ENCODE data around the gene ADAMTSL1.

ADAMTSL1 gene

DNA sequence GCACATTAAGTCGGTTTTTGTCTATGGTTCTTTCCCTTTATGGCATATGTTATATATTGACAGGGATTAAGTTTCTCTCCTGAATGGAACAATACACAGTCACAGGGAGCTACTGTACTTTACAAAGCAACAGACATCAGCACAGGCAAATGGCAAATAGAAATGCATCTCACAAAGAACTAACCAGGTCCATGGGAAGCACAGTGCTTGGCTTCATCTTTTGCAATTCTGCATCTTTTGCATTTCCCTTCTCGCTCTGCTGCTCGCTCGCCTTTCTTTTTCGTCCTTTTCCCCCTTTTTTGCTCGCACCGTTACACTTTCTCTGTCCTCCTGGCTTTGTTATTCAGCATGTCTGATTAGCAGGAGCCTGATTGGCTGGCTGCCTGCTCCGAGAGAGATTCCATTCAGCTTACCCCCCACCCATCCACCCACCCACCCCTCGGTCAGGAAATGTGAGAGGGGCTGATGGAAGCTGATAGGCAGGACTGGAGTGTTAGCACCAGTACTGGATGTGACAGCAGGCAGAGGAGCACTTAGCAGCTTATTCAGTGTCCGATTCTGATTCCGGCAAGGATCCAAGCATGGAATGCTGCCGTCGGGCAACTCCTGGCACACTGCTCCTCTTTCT lies at the start of gene ADAMTSL1:
TSS of gene ADAMTSL1 (plus strand) at position 502 of the 628 bp plus-strand sequence. CDS start at position 582, 80 bp downstream.
- no peak for DNase-seq (ENCODE audit: low read depth in 2 of 2)

GRCh38 chr9:18427691-18428090 lies 46.3 kb upstream of the ADAMTSL1 start:
- no peak for DNase-seq (ENCODE audit: low read depth in 2 of 2)

- no peak for DNase-seq (ENCODE audit: low read depth in 2 of 2)
Observed at GRCh38 chr9:18428661-18429060, 45.3 kb upstream of the ADAMTSL1 start.

GRCh38 chr9:18429070-18429469 lies 44.9 kb upstream of the ADAMTSL1 start:
- no peak for DNase-seq (ENCODE audit: low read depth in 2 of 2)

- no peak for DNase-seq (ENCODE audit: low read depth in 2 of 2)
Observed at GRCh38 chr9:18433620-18434019, 40.3 kb upstream of the ADAMTSL1 start.

DNA sequence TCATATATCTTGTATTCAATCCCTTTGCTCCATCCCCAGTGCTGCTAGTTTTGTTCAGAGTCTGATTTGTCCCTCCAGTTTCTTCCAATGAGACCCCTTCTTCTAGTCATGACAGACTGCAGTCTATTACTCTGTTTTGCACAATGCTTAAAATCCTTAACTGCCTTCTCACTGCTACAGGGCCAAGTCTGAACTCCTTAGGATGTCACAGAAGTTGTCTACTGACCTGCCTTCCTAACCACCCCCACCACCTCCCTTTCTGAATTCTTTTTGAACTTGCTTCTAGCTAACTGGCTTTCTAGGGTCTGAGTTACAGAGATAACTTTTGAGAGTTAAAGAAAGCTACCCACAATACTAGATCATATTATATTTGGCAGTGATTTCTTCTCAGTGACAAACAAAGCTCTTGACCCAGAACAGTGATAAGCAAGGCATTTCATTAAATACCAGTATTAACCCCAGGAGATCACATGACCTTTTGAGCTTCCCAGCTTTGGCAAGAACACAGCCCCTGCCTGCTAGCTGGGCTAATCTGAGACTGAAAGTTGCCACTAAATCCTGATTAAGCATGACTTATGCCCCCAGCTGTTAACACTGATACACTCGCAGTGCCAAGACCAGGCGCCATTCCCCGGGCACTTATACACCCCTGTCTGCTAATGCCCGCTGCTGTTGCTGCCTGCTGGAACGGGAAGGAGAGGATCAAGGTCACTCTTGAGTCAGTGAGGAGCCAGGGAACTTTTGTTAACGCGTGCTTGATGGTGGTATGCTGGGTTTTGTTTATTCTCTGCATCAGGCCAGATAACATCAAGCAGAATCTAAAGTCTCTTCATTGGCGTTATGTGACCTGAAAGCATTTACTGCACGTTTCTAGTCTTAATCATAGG lies 36.4 kb upstream of the ADAMTSL1 start:
- DNase-seq (ENCODE audit: low read depth in 2 of 2), result no peak

DNA sequence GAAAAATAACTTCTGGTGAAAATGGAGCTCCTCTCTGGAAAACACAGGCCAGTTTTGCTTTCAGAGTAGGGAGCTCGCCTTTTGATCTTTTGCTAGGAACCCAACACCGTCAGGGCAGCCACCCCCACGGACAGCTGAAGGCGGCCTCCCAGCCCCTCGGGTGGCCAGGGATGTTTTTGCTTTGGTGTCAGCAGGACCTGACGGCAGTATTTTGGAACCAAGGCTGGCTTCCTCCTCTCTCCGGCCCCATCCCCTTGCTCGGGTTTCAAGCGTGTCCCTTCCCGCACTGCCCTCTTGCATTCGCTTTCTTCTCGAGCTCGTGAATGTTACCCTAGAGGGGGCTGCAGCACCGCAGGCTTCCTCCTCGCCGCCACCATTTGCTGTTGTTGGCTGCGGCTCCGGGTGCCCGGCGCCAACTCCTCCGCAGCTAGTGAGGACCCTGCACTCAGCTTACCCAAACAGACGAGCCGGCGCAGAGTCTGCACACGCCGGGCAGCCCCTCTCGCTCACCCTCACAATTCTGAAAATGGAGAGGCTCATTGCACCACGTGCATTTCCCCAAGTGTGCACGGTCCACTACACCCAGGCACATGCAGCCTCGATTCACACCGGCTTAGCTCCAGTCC lies 35.5 kb upstream of the ADAMTSL1 start:
- DNase-seq (ENCODE audit: low read depth in 2 of 2), result no peak

DNA sequence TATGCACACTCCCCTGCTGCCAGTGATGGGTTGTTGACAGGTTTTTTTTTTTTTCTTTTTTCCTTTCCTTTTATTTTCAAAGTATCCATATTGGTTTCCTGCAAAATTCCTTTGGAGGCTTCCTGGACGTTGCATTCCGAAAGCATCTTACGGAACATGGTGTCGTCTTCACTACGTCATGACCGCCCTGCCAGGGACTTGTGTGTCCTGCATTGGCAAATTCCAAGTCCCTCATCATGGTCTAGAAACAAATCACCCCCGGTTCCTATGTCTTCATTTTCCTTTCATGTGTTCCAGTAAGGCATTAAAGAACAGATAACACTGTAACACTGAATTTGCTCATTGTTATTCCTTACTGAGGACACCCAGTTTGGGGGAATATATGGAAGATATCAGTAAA lies 35.0 kb upstream of the ADAMTSL1 start:
- DNase-seq (ENCODE audit: low read depth in 2 of 2), result no peak

GRCh38 chr9:18441261-18441660 lies 32.7 kb upstream of the ADAMTSL1 start:
- no peak for DNase-seq (ENCODE audit: low read depth in 2 of 2)

DNA sequence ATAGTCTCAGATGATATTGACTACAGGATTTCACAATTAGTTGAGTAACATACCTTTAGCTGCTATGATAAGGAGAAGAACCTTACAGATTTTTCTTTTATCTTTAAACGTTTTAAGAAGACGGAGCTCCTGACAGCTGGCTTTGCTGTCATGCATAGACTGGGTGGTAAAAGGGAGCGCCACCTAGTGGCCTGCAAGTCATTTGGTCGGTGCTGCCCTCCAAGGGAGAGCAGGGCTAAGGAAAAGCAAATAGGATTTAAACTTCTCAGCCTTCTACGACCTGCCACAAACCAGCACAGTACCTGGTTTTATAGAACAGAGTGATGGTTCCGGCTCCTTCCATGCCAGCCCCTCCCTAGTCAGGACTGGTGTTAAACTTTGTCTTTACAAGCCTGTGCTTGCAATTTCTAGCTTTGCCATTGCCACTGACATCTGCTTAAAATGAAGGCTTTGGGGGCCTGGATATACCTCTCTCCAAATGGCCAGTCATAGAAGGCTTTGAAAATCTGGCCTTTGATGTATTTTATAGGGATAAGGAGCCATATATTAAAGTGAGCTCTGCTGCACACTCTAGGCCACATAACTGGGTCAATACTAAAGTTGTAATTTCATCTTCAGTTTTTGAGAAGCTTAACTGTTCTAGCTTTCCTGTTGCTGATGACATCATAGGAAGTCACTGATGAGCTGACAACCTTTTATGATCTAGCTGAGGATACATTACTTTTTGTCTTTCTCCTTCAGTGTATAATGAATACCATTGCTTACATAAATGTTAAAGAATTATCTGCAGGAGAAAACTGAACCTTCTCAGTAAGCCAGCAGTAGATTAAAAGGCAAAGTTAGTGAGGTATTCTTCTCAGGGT lies 31.1 kb upstream of the ADAMTSL1 start:
- DNase-seq (ENCODE audit: low read depth in 2 of 2), result peak; percentile 3 to 24

GRCh38 chr9:18447131-18447530 lies 26.8 kb upstream of the ADAMTSL1 start:
- no peak for DNase-seq (ENCODE audit: low read depth in 2 of 2)

DNA sequence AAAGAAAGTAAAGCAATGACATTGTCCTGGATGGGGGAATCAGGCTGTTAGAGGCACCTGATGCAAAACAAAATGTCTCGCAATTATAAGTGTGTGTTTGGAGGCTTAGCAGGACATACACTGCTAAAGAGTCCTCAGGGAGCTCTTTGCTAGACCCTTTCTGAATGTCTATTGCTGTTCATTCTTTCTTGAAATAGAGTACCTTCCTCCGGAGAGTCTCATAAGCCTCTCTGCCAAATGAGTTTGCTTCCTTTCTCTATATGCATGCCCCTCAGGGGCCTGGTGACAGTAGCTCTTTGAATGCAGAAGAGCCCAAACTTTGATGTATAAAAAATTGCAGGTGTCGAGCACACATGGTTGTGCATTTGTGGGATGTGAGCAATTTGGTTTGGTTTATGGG lies 26.4 kb upstream of the ADAMTSL1 start:
- no peak for DNase-seq (ENCODE audit: low read depth in 2 of 2)

DNA sequence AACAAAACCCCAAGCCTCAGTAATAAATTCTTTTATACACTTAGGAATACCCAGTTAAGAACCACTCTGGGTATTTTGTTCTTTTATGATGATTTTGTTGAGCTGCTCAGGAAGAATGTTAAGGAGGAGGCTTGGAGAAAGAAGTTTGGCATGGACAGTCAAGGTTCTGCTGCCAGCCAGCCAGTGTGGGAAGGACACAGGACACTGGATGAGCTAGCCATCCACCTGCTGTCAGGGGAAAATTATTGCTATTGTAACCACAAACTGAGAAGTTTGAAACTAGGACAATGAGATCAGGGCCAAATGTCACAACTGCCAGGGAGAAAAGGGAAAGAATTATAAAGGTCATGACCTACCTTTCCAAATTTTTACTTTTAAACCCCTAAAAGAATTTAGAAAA lies 25.9 kb upstream of the ADAMTSL1 start:
- DNase-seq (ENCODE audit: low read depth in 2 of 2), result no peak

DNA sequence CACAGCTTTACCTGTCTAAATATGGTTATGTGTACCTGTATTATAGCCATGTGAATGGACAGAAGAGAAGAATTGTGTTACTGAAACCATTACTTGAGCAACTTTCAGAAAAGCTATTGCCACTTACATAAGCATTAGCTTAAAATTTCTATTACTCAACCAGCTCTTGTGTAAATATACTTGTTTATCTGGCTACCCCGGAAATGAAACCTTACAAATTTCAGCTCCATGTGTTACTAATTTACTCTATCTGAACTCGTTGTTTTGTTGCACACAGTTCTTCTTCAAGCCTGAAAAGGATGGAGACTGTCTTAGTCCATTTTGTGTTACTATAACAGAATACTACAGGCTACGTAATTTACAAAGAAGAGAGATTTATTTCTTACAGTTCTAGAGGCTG lies 22.5 kb upstream of the ADAMTSL1 start:
- no peak for DNase-seq (ENCODE audit: low read depth in 2 of 2)

GRCh38 chr9:18452276-18452675 lies 21.7 kb upstream of the ADAMTSL1 start:
- no peak for DNase-seq (ENCODE audit: low read depth in 2 of 2)

DNA sequence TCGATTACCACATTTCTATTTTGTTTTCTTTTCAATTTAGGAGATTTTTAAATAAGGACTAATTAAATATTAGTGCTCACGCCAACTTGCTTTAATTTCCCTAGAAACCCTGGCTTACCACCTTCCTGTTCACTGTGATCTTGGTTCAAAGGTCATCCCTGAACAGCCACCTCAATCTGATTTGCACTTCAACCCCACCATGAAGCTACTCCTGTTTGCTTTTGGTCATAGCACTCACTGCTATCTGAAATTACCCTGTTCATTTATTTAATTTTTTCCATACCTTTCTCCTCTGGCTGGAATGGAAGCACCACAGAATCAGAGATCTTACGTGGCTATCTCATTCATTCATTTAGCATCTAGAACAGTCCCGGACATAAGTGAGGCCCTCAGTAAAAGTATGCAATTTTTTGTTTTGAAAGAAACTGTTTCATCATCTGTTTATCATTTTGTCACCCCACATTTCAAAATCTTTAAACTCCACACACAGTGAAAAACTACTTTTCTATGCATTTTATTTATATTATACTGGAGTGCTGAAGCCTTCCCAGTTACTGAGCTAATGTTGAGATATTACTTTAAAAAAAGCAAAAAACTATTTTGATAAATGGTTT lies 17.2 kb upstream of the ADAMTSL1 start:
- DNase-seq (ENCODE audit: low read depth in 2 of 2), result no peak

- no peak for DNase-seq (ENCODE audit: low read depth in 2 of 2)
Observed at GRCh38 chr9:18457510-18457909, 16.4 kb upstream of the ADAMTSL1 start.

- DNase-seq (ENCODE audit: low read depth in 2 of 2), result no peak
Observed at GRCh38 chr9:18459962-18460584, 13.9 kb upstream of the ADAMTSL1 start.

- DNase-seq (ENCODE audit: low read depth in 2 of 2), result no peak
Observed at GRCh38 chr9:18461496-18461895, 12.5 kb upstream of the ADAMTSL1 start.

- DNase-seq (ENCODE audit: low read depth in 2 of 2), result no peak
Observed at GRCh38 chr9:18463991-18464390, 10.0 kb upstream of the ADAMTSL1 start.

DNA sequence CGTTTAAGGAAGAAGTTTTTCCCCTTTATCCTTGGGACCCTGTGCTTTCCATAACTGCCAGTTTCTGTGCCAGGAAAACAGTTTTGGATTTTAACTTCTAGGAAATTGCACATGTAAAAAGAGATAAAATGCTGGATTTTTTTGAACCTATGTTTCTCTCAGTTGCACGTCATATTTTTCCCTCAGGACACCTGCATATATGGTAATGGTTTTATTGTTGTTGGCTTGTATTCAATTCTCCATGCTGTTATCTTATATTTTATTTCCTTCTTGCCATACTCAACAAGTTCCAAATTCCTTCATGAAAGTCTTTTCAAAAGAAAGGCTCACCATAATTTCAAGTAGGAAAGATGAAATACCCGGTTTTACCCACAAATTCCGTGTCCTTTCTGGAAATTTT lies 7.9 kb upstream of the ADAMTSL1 start:
- DNase-seq (ENCODE audit: low read depth in 2 of 2), result no peak
